Ishikawa (cell line): Measurements from ENCODE around the gene OR4P4.

Experiments
- CEBPB ChIP-seq: IDR thresholded peaks from 2 replicates; pipeline ENCODE4 v1.6.1; 2012
- CREB1 ChIP-seq: IDR thresholded peaks from 2 replicates; pipeline ENCODE4 v1.6.1; 2012; ENCODE audit warnings: low read depth
- EGR1 ChIP-seq: IDR thresholded peaks from 2 replicates; pipeline ENCODE4 v1.6.1; 2012
- EP300 ChIP-seq: IDR thresholded peaks from 2 replicates; pipeline ENCODE4 v1.6.1; 2012; ENCODE audit warnings: borderline replicate concordance
- FOXM1 ChIP-seq: IDR thresholded peaks from 2 replicates; pipeline ENCODE4 v1.6.1; 2012; ENCODE audit warnings: low read depth, borderline replicate concordance
- MAX ChIP-seq: IDR thresholded peaks from 2 replicates; pipeline ENCODE4 v1.6.1; 2012
- NFIC ChIP-seq: IDR thresholded peaks from 2 replicates; pipeline ENCODE4 v1.6.1; 2012
- RAD21 ChIP-seq: IDR thresholded peaks from 2 replicates; pipeline ENCODE4 v1.6.1; 2012; ENCODE audit warnings: low read depth
- TAF1 ChIP-seq: IDR thresholded peaks from 2 replicates; pipeline ENCODE4 v1.6.1; 2012; ENCODE audit warnings: low read depth, mild to moderate bottlenecking
- TCF12 ChIP-seq: IDR thresholded peaks from 2 replicates; pipeline ENCODE4 v1.6.1; 2012; ENCODE audit warnings: low read depth
- TEAD4 ChIP-seq: IDR thresholded peaks from 2 replicates; pipeline ENCODE4 v1.6.1; 2012
- YY1 ChIP-seq: IDR thresholded peaks from 2 replicates; pipeline ENCODE4 v1.6.1; 2012; ENCODE audit warnings: low read depth
- ZBTB7A ChIP-seq: IDR thresholded peaks from 2 replicates; pipeline ENCODE4 v1.6.1; 2012; ENCODE audit warnings: low read depth
- TF ChIP-seq, protein P1 (sequence below): IDR thresholded peaks from 2 replicates; pipeline ENCODE4 v1.6.1; 2012; ENCODE audit warnings: low read depth, mild to moderate bottlenecking
- TF ChIP-seq, protein P2 (sequence below): IDR thresholded peaks from 2 replicates; pipeline ENCODE4 v1.6.1; 2012

Gene OR4P4

GRCh38 chr11:55634813-55635212 is at the start of gene OR4P4:
Gene OR4P4, plus strand, starts transcription at chr11:55635113.
- no peak for TF ChIP-seq CREB1
- TF ChIP-seq, protein P1, sequence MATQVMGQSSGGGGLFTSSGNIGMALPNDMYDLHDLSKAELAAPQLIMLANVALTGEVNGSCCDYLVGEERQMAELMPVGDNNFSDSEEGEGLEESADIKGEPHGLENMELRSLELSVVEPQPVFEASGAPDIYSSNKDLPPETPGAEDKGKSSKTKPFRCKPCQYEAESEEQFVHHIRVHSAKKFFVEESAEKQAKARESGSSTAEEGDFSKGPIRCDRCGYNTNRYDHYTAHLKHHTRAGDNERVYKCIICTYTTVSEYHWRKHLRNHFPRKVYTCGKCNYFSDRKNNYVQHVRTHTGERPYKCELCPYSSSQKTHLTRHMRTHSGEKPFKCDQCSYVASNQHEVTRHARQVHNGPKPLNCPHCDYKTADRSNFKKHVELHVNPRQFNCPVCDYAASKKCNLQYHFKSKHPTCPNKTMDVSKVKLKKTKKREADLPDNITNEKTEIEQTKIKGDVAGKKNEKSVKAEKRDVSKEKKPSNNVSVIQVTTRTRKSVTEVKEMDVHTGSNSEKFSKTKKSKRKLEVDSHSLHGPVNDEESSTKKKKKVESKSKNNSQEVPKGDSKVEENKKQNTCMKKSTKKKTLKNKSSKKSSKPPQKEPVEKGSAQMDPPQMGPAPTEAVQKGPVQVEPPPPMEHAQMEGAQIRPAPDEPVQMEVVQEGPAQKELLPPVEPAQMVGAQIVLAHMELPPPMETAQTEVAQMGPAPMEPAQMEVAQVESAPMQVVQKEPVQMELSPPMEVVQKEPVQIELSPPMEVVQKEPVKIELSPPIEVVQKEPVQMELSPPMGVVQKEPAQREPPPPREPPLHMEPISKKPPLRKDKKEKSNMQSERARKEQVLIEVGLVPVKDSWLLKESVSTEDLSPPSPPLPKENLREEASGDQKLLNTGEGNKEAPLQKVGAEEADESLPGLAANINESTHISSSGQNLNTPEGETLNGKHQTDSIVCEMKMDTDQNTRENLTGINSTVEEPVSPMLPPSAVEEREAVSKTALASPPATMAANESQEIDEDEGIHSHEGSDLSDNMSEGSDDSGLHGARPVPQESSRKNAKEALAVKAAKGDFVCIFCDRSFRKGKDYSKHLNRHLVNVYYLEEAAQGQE: no peak
- TF ChIP-seq, protein P2, sequence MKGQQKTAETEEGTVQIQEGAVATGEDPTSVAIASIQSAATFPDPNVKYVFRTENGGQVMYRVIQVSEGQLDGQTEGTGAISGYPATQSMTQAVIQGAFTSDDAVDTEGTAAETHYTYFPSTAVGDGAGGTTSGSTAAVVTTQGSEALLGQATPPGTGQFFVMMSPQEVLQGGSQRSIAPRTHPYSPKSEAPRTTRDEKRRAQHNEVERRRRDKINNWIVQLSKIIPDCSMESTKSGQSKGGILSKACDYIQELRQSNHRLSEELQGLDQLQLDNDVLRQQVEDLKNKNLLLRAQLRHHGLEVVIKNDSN: no peak
- no peak for TF ChIP-seq RAD21
- no peak for TF ChIP-seq ZBTB7A
- TF ChIP-seq EGR1: no peak
- no peak for TF ChIP-seq CEBPB
- no peak for TF ChIP-seq YY1
- TF ChIP-seq TEAD4: no peak
- no peak for TF ChIP-seq TCF12
- TF ChIP-seq FOXM1: no peak
- TF ChIP-seq EP300: no peak
- no peak for TF ChIP-seq MAX
- no peak for TF ChIP-seq TAF1
- TF ChIP-seq NFIC: no peak

- TF ChIP-seq NFIC: no peak
Measured at GRCh38 chr11:55607545-55607944, 27.4 kb upstream of the OR4P4 start, which contains the start of gene OR4C11. Gene OR4C11, minus strand, starts transcription at chr11:55607645. Its CDS starts 3,272 bp downstream, at chr11:55604373.

- TF ChIP-seq EGR1: no peak
- TF ChIP-seq, protein P1: no peak
- TF ChIP-seq, protein P2: no peak
- no peak for TF ChIP-seq TAF1
- no peak for TF ChIP-seq RAD21
- no peak for TF ChIP-seq CEBPB
- no peak for TF ChIP-seq TEAD4
- no peak for TF ChIP-seq NFIC
- TF ChIP-seq CREB1: no peak
- no peak for TF ChIP-seq FOXM1
- TF ChIP-seq YY1: no peak
- TF ChIP-seq MAX: no peak
- no peak for TF ChIP-seq TCF12
- TF ChIP-seq EP300: no peak
Measured at GRCh38 chr11:55624531-55624930, 10.4 kb upstream of the OR4P4 start.

DNA sequence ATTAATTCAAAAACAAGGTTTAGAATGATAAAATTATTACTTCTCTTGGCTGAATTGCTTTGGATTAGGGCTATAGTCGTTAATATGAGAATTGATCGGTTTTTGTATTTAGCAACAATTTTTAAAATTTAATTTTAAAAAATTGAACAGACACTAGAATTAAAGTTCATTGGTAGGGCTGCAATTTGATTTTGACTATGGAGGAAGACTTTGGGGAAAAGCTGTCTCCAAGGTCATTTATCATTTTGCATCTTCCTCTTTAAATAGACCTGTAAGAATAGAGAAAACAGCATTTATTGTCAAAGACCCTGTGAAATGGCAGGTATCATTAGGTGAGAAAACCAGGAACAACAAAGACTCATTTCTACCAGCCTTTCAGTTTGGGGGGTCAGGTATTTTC is 13.1 kb downstream of the OR4P4 start, which contains the start of gene OR4S2:
Gene OR4S2 (plus strand): TSS at position 301 of the 400 bp plus-strand sequence. CDS start 2,577 bp downstream, outside the sequence.
- TF ChIP-seq ZBTB7A (no peak), FOXM1 (no peak), EGR1 (no peak), EP300 (no peak), CREB1 (no peak), RAD21 (no peak), TEAD4 (no peak), CEBPB (no peak), MAX (no peak), NFIC (no peak)
- TF ChIP-seq, protein P2: no peak

- TF ChIP-seq NFIC (no peak), TEAD4 (no peak), RAD21 (no peak)
Measured at GRCh38 chr11:55652560-55652959, 17.6 kb downstream of the OR4P4 start.

DNA sequence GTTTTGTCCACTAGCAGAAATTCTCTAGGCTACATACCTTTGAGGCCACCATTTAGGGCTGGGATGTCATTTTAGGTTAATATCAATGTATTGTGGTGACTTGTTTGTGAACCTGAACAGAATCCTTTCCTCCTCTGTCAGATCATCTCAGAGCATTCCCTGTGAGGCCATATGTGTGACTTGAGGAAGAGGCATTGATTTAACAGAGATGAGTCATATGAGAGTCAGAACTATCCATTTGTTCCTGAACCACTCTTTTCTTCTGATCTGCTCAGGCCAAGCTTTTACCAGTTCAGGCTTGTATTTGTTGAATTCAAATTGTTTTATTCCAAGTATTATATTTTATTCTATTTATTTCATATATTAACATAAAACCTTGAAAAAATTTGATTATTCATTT is 20.2 kb downstream of the OR4P4 start:
- TF ChIP-seq EGR1: no peak
- TF ChIP-seq TEAD4: no peak
- TF ChIP-seq, protein P1: no peak
- no peak for TF ChIP-seq TCF12
- no peak for TF ChIP-seq CREB1
